CD4-positive, alpha-beta T cell treated with Interleukin-10 for 1 hour (primary cell): ENCODE data around the gene PMVK.
"Not testable (repeated sequence)": the region's sequence is repeated elsewhere in the genome, so short reads cannot be mapped to it uniquely, and the experiment has no call there.

Experiments
- DNase-seq: peaks from one replicate; pipeline ENCODE4 v3.0.0-alpha.2; 2020

Gene PMVK

DNA sequence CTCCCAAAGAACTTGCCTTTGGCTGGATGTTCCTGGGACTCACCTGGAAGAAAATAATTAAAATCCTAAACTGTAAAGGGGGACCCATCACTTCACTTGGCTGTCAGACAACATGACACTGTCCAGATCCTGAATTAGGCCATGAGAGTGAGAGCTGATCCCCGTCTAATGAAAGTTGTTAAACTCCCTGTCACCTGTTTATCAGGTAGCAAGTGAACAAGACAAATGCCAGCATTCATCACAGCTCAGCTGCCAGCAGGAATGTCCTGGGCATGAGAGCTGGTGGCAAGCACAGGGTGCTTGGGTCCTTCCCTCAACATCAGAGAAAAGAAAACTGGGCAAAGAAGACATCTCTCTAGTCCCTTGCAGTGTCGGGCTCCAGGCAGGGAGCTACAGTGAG, 23.8 kb downstream of the PMVK start:
- DNase-seq, result no peak

- DNase-seq, result no peak
These were observed 24.6 kb downstream of the PMVK start for GRCh38 chr1:154911691-154912550.

DNA sequence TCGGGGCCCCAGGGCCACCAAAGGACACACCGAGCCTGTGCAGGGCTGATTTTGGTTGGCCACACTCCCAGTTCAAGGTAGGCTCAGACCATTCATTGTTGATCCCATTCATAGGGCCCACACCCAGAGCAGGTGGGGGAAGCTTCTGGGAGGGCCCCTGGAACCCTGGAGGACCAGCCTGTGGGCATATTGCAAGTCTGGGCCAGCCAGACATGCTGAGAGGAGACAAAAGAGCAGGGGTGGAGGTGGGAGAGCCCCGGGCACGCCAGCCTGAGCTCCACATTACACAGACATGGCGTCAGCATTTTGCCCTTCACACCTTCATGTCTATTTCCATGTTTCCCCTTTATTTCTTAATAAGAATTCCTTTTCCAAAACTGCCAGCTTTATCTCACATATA, 25.7 kb downstream of the PMVK start:
- no peak for DNase-seq

GRCh38 chr1:154908937-154909336, 27.6 kb downstream of the PMVK start:
- no peak for DNase-seq

GRCh38 chr1:154908129-154908528, 28.4 kb downstream of the PMVK start:
- DNase-seq, result not testable (repeated sequence)

DNA sequence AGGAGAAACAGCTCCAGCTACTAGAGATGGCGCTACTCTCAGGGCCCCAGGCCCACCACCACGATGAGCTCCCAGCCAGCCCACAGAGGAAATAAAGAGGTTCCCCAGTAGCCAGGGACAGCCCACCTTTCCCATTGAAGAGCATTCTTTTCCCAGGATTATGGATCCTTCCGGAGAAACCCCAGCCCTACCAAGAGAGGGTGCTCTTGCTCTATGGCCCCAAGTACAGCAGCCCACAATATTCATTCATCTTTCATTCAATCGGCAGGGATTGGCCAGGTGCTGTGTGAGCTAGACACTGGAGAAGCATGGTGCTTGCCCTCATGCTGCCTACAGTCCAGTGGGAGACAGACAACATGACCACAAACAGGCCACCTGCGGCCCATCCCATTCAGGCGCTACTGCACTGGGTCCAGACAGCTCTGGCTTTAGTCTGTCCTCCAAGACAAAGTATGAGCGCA, 29.9 kb downstream of the PMVK start:
- peak; percentile 8 for DNase-seq

DNA sequence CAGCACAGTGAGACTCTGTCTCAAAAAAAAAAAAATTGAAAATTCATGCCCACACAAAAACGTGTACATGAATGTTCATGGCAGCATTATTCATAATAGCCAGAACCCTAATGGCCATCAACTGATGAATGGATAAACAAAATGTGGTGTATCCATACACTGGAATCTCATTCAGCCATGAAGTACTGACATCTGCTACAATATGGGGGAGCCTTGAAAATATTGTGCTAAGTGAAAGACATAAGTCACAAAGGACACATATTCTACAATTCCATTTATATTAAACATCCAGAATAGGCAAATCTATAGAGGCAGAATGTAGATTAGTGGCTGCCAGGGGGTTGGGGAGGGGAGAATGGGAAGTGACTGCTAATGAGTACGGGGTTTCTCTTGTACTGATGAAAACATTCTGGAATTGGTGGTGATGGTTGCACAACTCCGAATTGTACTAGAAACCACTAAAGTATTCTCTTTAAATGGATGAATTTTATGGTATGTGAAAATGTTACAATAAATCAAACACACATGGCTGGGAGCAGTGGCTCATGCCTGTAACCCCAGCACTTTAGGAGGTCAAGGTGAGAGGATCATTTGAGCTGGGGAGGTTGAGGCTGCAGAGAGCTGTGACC, 33.5 kb downstream of the PMVK start:
- DNase-seq, result no peak

DNA sequence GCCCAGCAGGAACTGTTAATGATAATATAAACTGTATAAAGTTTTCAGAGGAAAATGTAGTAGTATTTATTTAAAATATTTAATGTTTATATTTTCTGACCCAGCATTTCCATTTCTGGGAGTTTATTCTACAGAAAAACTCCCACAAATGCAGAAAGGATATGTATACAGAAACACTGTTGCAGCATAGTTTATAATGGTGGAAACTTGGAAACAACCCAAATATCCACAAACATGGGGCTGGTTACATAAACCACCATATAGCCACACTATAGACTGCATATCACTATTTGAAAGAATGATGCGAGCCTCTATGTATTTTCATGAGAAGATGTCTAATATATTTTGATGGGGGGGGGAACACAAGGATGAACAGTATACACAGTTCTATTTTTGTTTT, 34.9 kb downstream of the PMVK start:
- no peak for DNase-seq

GRCh38 chr1:154899041-154899440, 37.5 kb downstream of the PMVK start:
- no peak for DNase-seq

DNA sequence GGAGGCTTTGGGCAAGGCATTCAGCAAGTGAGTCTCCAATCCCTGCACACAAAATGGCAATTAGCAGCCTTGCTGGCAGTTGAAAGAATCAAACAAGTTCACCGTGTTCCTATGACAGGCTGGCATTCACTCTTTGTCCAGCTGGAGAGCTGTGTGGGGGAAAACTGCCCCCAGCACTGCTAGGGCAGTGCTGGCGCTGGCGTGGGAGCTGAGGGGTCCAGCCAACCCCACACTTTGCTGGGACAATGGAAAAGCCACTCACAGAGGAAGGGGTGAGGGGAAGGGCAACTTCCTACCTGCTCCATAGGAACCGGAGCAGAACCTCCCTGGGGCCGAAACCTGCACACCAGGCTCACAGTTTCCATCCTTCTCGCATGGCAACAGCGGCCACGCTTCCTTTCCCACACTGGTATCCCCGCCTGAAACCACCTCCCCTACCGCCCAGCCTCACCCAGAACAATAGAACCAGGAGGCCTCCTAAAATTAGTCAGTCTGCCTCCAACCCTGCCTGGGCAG, 39.7 kb downstream of the PMVK start:
- no peak for DNase-seq

GRCh38 chr1:154895798-154896197, 40.7 kb downstream of the PMVK start:
- DNase-seq, result no peak

DNA sequence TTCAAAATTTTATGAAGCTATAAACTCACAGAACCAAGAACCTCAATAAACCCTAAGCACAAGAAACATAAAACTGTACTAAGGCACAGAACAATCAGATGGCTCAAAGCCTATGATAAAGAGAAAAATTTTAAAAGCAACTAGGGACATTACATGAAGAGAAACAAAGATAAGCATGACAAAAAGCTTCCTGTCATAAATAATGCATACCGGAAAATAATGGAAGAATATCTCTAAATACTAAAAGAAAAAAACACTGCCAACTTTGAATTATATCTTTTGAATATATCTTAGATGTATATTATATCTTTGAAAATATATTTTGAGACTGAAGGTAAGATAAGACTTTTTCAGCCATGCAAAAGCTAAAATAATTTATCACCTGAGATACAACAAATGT, 45.1 kb downstream of the PMVK start:
- no peak for DNase-seq

DNA sequence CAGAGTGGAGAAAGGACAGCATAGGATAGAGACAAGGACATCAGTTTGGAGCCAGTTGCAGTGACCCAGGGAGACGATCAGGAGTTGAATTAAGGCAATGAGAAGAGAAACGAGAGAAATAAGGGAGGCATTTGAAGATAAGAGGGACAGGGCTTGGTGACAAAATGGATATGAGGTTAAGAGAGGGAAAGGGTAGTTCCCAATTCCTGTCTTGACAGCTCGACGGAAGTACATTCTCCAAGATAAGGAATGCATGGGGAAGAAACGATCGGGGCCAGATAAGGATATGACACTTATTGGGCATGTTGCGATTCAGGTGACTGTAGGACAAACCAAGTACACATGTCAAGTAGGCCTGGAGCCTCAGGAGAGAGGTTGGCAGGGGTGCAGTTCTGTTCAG, 47.8 kb downstream of the PMVK start:
- no peak for DNase-seq

- no peak for DNase-seq
These were observed 50.1 kb downstream of the PMVK start for GRCh38 chr1:154886281-154887015.

GRCh38 chr1:154884869-154885701, 51.4 kb downstream of the PMVK start:
- DNase-seq, result no peak

DNA sequence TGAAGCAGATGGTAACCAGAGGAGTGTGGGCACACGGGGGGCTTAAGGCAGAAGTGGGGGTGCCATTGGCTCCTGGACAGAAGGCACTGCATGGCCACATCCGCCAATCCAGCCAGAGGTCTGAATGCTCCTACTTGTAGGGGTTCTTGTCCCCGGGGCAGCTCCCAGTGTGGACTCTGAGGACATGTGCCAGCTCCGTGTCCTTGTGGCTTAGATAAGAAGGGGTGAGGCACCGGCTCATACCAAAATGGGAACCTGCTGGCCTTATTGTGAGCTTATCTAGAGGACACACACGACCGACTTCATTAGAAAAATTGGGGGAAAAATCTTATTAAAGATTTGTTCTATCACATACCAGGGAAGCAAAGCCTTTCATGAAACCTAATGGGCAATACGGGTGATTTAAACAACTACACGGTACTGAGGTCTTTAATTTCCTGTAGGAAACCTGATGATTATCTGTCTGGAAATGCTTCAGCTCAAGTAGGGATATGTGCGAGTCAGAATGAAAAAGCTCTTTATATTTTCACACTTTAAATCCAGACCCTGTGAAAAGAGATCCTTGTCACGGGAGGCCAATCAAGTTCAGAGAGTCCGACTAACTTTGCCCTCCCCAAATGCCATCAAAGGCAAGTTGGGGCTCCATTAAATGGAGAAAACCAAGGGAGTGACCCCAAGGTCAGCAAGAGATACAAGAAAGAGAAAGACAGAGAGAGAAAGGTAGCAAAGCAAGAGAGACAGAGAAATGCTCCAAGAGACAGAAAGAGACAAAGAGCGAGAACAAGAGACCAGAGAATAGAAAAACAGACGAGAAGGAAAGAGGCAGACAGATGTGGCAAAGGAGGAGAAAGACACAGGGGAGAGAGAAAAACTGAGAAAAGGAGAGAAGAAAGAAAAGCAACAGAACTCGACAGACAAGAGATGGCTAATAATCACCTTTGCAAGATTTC, 52.3 kb downstream of the PMVK start:
- no peak for DNase-seq

DNA sequence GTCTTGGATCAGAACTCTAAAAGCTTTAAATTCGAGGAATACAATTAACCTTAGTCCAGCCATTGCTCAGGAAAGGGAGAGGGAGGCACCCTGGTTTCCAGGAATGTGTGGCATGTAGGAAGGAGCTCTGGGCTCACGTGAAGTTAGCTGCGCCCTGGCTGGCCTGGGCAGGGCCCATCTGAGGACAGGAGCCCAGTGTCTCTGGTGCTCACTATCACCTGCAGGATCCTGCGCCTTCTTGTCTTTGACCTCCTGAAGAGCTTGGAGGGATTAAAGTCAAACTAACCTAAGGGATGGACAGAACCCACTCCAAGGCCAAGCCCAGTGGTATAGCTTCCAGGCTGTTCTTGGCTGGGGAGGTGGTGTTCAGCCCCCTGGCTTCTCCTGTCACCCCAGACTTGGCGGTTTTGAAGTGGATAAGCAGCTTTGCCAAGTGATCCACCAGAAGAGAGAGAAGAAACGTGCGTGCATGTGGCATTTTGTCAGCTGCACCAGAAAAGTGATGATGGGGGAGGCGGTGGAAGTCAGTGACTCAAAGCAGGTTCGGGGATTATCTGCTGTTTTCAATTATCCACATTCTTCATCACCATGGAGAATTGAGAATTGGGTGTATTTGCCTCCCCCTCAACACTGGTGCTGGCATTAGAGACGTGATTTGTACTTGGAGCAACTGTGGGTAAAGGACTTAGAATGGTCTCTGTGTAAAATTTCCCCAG, 54.5 kb downstream of the PMVK start:
- no peak for DNase-seq

- no peak for DNase-seq
These were observed 55.8 kb downstream of the PMVK start for GRCh38 chr1:154880671-154881070.

DNA sequence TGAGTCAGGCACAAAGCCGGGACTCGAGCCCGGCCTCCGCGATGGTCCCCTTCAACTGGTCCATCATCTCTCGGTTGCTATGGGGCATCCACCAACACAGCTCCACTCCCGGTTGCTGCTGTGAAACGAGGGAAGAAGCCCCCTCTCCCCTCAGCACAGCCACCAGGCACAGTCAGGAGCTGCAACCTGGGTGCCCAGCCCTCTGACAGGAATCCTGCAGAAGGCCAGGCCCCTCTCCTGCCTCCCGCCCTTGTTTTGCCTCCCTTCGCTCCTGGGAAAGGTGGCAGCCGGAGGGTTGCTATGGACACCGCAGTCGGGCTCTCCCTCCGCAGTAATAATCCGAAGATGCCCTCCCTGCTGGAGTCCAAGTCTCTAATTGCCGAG, 57.5 kb downstream of the PMVK start:
- DNase-seq, result no peak

DNA sequence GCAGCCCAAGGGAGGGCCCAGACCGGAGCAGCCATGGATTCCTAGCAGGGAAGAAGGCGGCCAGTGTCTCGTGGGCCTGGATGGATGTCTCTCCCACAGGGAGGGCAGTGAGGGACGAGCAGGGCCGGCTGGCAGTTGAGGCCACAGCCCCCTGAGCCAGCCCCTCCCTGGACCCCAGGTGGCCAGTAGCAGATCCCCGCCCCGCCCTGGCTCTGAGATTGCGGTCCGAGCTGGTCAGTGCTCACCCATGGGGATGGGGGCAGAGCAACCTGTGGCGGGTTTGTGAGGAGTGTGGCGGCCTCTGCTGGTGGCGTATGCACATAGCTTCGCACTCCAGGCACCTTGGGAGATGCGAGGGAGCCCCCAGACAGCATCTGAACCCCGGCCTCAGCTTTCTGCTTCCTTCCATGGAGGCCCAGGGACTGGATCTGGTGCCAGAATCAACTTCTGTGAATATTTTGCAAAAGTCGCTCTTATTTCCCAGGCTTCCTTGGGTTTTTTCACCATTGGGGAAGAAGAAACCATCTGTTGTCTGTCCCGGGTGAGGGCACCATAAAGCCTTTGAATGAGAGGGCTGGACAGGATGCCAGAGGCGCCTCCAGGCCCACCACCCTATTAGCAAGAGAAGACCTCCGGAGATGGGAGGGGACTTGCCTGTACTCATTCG, 58.0 kb downstream of the PMVK start:
- peak; percentile 74 for DNase-seq
